ENCODE data around the gene MYO7B. TPM values are rescaled to one million over a fixed set of nuclear protein-coding genes. Genes with fewer than 3 reads are reported as not detected.

The MYO7B gene
- total and polyA plus RNA-seq, 9 of the 15 experiments (the other 6 are each of a cell fraction or from before 2014, with no cell fraction given), result 0.08 TPM; not detected in 8

- DNase-seq (ENCODE audit: extremely low read depth in 1 of 4, low spot score in 3 of 4), result peak in 1 of 4 experiments; percentile 25
- no TSS peak for BruUV-seq (replicated peaks)
- Histone ChIP-seq H4K20me1 (replicated peaks; ENCODE audit: control insufficient read depth, insufficient read depth, low read length) (no peaks in the 10 kb centered on the region), H3K9me3 (replicated peaks; ENCODE audit: control insufficient read depth, insufficient read depth, low read depth, low read length) (0 out of 2 replicates have a peak, but pooled peaks cover 4% of the 10 kb centered on the region), H3K9ac (ENCODE audit: insufficient read depth in 1 of 2, low read depth in 2 of 2, low read length in 2 of 2) (no peak overlapping the region), H3K27me3 (ENCODE audit: control insufficient read depth in 2 of 2, insufficient read depth in 2 of 2, low read length in 2 of 2) (peaks cover 19 to 42% of the 10 kb centered on the region in 2 experiments), H3K27ac (ENCODE audit: extremely low read depth, low read depth, low read length) (no peak overlapping the region), H3K4me1 (replicated peaks in 1 of 2; ENCODE audit: control insufficient read depth in 2 of 2, insufficient read depth in 2 of 2, low read length in 2 of 2) (peaks cover 3 to 9% of the 10 kb centered on the region in 2 experiments; a peak in 4 of 5 replicates), H3K79me2 (ENCODE audit: control insufficient read depth, insufficient read depth, low read length) (peaks cover 1% of the 10 kb centered on the region), H3K4me2 (ENCODE audit: insufficient read depth, low read length) (no peak overlapping the region), H3K36me3 (ENCODE audit: control insufficient read depth, insufficient read depth, low read length) (no peaks in the 10 kb centered on the region), H3K4me3 (no peak overlapping the region), H3K9me1 (ENCODE audit: control insufficient read depth, insufficient read depth, low read length) (no peaks in the 10 kb centered on the region), H2AFZ (ENCODE audit: low read depth, low read length) (0 out of 2 replicates have a peak overlapping the region, but pooled peaks have one; percentile 21)
- intact Hi-C loops (cut with micrococcal nuclease) (no loop called here), in situ Hi-C loops (cut with MboI) (no loop called here)
- ChIA-PET CTCF (ENCODE audit: low intra/inter-chr PET ratio) (no interaction called here), POLR2A (interaction anchor here (0.7 kb wide), 1 partner anchor 12 kb away, joined by 6 read pairs; no protein-coding TSS in a partner anchor)
- WGBS (ENCODE audit: insufficient coverage, low coverage, missing lambda C conversion rate), result 3% methylated on average over 4 of the region's 4 CpGs
- no peak for ATAC-seq
- FAIRE-seq, result no peak
- TF ChIP-seq MAX (CRISPR knock-in tag; IDR thresholded peaks at IDR 0.05), result no peak
- no peak for TF ChIP-seq SMARCA4 (IDR thresholded peaks at IDR 0.05)
- TF ChIP-seq HEY1 (CRISPR knock-in tag; IDR thresholded peaks at IDR 0.05; ENCODE audit: borderline replicate concordance), result no peak
- no peak for TF ChIP-seq GABPA (tag; conservative IDR thresholded peaks at IDR 0.05; ENCODE audit: low read depth)
- TF ChIP-seq CTCF (IDR thresholded peaks at IDR 0.05 in 2 of 3, conservative IDR thresholded peaks at IDR 0.05 in 1 of 3; ENCODE audit: insufficient read depth in 2 of 3, low read depth in 1 of 3, low read length in 3 of 3), result peak in 2 of 3 experiments; percentile 11 to 35; a peak in 1 of 6 replicates
- no peak for TF ChIP-seq GABPB2 (CRISPR knock-in tag; conservative IDR thresholded peaks at IDR 0.05)
- TF ChIP-seq DMBX1 (CRISPR knock-in tag; IDR thresholded peaks at IDR 0.05; ENCODE audit: borderline replicate concordance), result no peak
- no peak for TF ChIP-seq E2F8 (IDR thresholded peaks at IDR 0.05; ENCODE audit: low read depth, partially characterized antibody)
Observed at GRCh38 chr2:127531221-127531648, 4.2 kb upstream of the MYO7B start.

All from K562 (cell line).